ENCODE results near the gene RAC3.

DNA sequence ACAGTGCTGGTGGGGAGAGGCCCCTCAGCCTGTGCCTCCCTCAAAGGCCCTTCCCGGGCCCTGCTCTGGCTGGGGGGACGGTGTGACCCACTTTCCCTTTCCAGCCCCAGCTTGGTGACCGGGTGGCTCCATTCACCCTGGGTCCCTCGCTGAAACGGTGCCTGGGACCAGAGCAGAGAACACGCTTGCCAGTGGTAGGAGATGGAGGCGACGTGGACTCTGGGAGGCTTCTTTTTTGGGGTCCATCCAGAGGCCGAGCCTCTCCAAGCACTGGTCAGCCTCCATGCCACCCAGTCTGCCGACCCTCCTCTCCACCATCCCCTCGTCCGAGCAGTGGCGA lies 16.5 kb upstream of the RAC3 start:
- TF ChIP-seq, protein P1, sequence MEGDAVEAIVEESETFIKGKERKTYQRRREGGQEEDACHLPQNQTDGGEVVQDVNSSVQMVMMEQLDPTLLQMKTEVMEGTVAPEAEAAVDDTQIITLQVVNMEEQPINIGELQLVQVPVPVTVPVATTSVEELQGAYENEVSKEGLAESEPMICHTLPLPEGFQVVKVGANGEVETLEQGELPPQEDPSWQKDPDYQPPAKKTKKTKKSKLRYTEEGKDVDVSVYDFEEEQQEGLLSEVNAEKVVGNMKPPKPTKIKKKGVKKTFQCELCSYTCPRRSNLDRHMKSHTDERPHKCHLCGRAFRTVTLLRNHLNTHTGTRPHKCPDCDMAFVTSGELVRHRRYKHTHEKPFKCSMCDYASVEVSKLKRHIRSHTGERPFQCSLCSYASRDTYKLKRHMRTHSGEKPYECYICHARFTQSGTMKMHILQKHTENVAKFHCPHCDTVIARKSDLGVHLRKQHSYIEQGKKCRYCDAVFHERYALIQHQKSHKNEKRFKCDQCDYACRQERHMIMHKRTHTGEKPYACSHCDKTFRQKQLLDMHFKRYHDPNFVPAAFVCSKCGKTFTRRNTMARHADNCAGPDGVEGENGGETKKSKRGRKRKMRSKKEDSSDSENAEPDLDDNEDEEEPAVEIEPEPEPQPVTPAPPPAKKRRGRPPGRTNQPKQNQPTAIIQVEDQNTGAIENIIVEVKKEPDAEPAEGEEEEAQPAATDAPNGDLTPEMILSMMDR (IDR thresholded peaks at IDR 0.05) = no peak
- no peak for TF ChIP-seq POLR2A (IDR thresholded peaks at IDR 0.05)
